HCT116 (cell line): ENCODE data around the gene CADM3. TPM values are rescaled to one million over a fixed set of nuclear protein-coding genes. Genes with fewer than 3 reads are reported as not detected.

ENCODE experiments used
- ATAC-seq: fragments of 200-7000 bp; cut with Tn5 transposase; 2 replicates; pipeline ENCODE4 v1.9.1; 2020; ENCODE audit warnings: mild to moderate bottlenecking, moderate library complexity
- BruUV-seq: library from RNA; stranded (reverse); fragments of 400-500 nt; replicated peaks from 2 replicates; lab custom pipeline; 2021; lab: Mats Ljungman, UMichigan
- CTCF ChIA-PET: fragments of 300-600 bp; sonication (Branson Sonifier 250); formaldehyde crosslinking; loops from one replicate; lab custom pipeline; 2021; ENCODE audit warnings: antibody characterized with exemption; lab: Charles Lee
- POLR2A ChIA-PET: fragments of 300-600, 350-600 bp; sonication (Branson Sonifier 250); formaldehyde crosslinking; loops from one replicate; lab custom pipeline; 2021; ENCODE audit warnings: antibody characterized with exemption; lab: Charles Lee
- RAD21 ChIA-PET, 2 experiments: fragments of 300-600 bp; sonication (Branson Sonifier 250); formaldehyde crosslinking; loops; one replicate each; lab custom pipeline; 2023; ENCODE audit warnings: low total read pairs in 2 of 2; ENCODE audit not compliant: uncharacterized antibody in 2 of 2, unreplicated experiment in 2 of 2, low non-redundant PET in 1 of 2; lab: Charles Lee
- DNase-seq: peaks from one replicate; pipeline ENCODE4 v3.0.0-alpha.2; 2010; ENCODE audit warnings: low read depth, low spot score
- H2AFZ ChIP-seq: fragments of 200-600 bp; shearing (Covaris generic), sonication (generic); 2 replicates; pipeline ENCODE4 v1.6.1; 2017; ENCODE audit warnings: low read depth, mixed run types, mixed read lengths, antibody characterized with exemption, low read length; ENCODE audit not compliant: poor library complexity, severe bottlenecking
- H3K27ac ChIP-seq: 2 replicates; pipeline ENCODE4 v1.5.1; 2012; ENCODE audit warnings: low read depth, low read length
- H3K27me3 ChIP-seq: fragments of 200-600 bp; sonication (generic); 2 replicates; pipeline ENCODE4 v1.6.1; 2016; ENCODE audit warnings: mixed run types, low read length, mixed read lengths; ENCODE audit not compliant: insufficient read depth
- H3K36me3 ChIP-seq, 2 experiments: fragments of 200-500 bp in 1 of 2; fragments of 200-600 bp in 1 of 2; sonication (Bioruptor generic) in 1 of 2; sonication (generic) in 1 of 2; 2 replicates each; pipeline versions ENCODE4 v1.5.1 to v1.6.1; 2014 to 2016; ENCODE audit warnings: low read length in 2 of 2, inconsistent platforms in 1 of 2, mixed read lengths in 1 of 2, mixed run types in 1 of 2; ENCODE audit not compliant: insufficient read depth in 2 of 2, control insufficient read depth in 1 of 2
- H3K4me1 ChIP-seq, 2 experiments: fragments of 200-600 bp in 1 of 2; sonication (generic) in 1 of 2; 2 replicates each; pipeline versions ENCODE4 v1.5.1 to v1.6.1; 2012 to 2017; ENCODE audit warnings: low read length in 2 of 2, inconsistent platforms in 1 of 2, mild to moderate bottlenecking in 1 of 2, mixed read lengths in 1 of 2, mixed run types in 1 of 2, moderate library complexity in 1 of 2; ENCODE audit not compliant: insufficient read depth in 2 of 2, control insufficient read depth in 1 of 2
- H3K4me2 ChIP-seq: fragments of 200-600 bp; sonication (generic); 2 replicates; pipeline ENCODE4 v1.6.1; 2017; ENCODE audit warnings: mixed run types, low read length, mixed read lengths
- H3K4me3 ChIP-seq, 2 experiments: fragments of 200-600 bp in 1 of 2; sonication (generic) in 1 of 2; replicated peaks in 1 of 2; 2 replicates each; pipeline ENCODE4 v1.5.1; 2011 to 2016; ENCODE audit warnings: low read length in 2 of 2, control low read depth in 1 of 2, low read depth in 1 of 2, mild to moderate bottlenecking in 1 of 2, mixed read lengths in 1 of 2, mixed run types in 1 of 2
- H3K79me2 ChIP-seq: fragments of 200-600 bp; sonication (generic); 2 replicates; pipeline ENCODE4 v1.6.1; 2017; ENCODE audit warnings: mild to moderate bottlenecking, mixed run types, low read length, moderate library complexity, mixed read lengths; ENCODE audit not compliant: insufficient read depth
- H3K9ac ChIP-seq: fragments of 200-600 bp; sonication (generic); 2 replicates; pipeline ENCODE4 v1.6.1; 2016; ENCODE audit warnings: low read length, mixed read lengths
- H3K9me2 ChIP-seq: fragments of 200-600 bp; sonication (generic), shearing (Covaris generic); 2 replicates; pipeline ENCODE4 v1.6.1; 2017; ENCODE audit warnings: mixed run types, mild to moderate bottlenecking, moderate library complexity; ENCODE audit not compliant: insufficient read depth
- H3K9me3 ChIP-seq, 2 experiments: fragments of 200-500 bp in 1 of 2; fragments of 200-600 bp in 1 of 2; sonication (Bioruptor generic) in 1 of 2; sonication (generic) in 1 of 2; 2 replicates each; pipeline ENCODE4 v1.6.1; 2014 to 2017; ENCODE audit warnings: low read length in 2 of 2, mixed read lengths in 2 of 2, inconsistent platforms in 1 of 2, low read depth in 1 of 2, mild to moderate bottlenecking in 1 of 2, mixed run types in 1 of 2, moderate library complexity in 1 of 2; ENCODE audit not compliant: control insufficient read depth in 1 of 2, insufficient read depth in 1 of 2
- H4K20me1 ChIP-seq: fragments of 200-600 bp; sonication (generic), shearing (Covaris generic); 2 replicates; pipeline ENCODE4 v1.6.1; 2017; ENCODE audit warnings: mixed run types, mild to moderate bottlenecking, moderate library complexity; ENCODE audit not compliant: insufficient read depth
- CTCF ChIP-seq, 3 experiments: fragments of 200-600 bp in 1 of 3; sonication (generic) in 1 of 3; IDR thresholded peaks in 2 of 3; conservative IDR thresholded peaks in 1 of 3; 2 replicates each; pipeline ENCODE4 v1.5.1; 2012 to 2017; ENCODE audit warnings: low read depth in 2 of 3, low read length in 2 of 3, antibody characterized with exemption in 1 of 3, borderline replicate concordance in 1 of 3, control low read depth in 1 of 3, mild to moderate bottlenecking in 1 of 3, mixed read lengths in 1 of 3, mixed run types in 1 of 3, moderate library complexity in 1 of 3; ENCODE audit not compliant: insufficient read depth in 1 of 3
- RAD21 ChIP-seq: IDR thresholded peaks from 2 replicates; pipeline ENCODE4 v1.6.1; 2012; ENCODE audit warnings: low read depth, mild to moderate bottlenecking
- SRF ChIP-seq: IDR thresholded peaks from 2 replicates; pipeline ENCODE4 v1.6.1; 2012; ENCODE audit warnings: low read depth
- YY1 ChIP-seq: IDR thresholded peaks from 2 replicates; pipeline ENCODE4 v1.6.1; 2011; ENCODE audit warnings: low read length, low read depth, moderate library complexity, mild to moderate bottlenecking; ENCODE audit not compliant: insufficient replicate concordance; ENCODE audit errors: extremely low read depth
- ZBTB33 ChIP-seq: IDR thresholded peaks from 2 replicates; pipeline ENCODE4 v1.6.1; 2011; ENCODE audit warnings: mild to moderate bottlenecking, low read length, moderate library complexity; ENCODE audit not compliant: insufficient replicate concordance; ENCODE audit errors: extremely low read depth
- intact Hi-C: fragments of 100-400 bp; cut with micrococcal nuclease; formaldehyde crosslinking; loops from 2 replicates; pipeline ENCODE4 v1.10.0; 2022
- total RNA-seq: library from RNA; stranded (reverse); gene quantifications from one replicate; pipeline ENCODE4 v1.2.1, GENCODE V29; 2021; ENCODE audit not compliant: unreplicated experiment

The CADM3 gene
- total RNA-seq, 1 experiment from 2014 or later = not detected

DNA sequence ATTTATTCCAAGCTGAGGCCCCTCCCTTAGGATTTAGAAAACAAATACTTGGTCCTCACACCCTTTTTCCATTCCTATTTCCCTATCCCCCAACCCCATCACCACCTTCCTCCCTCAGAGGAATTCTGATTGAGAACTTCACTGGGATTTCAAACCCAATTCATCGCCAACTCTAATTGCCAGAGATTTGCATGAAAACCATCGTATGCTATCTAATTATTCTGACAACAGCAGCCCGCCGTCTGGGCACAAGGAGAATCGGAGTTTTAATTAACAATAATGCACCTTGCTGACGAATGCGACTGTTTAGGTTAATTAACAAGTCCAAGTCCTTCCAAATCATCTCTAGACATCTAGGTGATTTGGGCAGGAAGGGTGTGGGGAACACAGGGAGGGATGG is 37.6 kb downstream of the CADM3 start:
- TF ChIP-seq RAD21 = no peak
- no peak for ATAC-seq

GRCh38 chr1:159211331-159212136 is 40.1 kb downstream of the CADM3 start:
- H4K20me1 ChIP-seq = no peaks in the 10 kb centered on the region
- TF ChIP-seq RAD21 (peak; percentile 83), SRF (no peak), ZBTB33 (no peak), YY1 (peak; percentile 34), CTCF (IDR thresholded peaks at IDR 0.05 in 2 of 3, conservative IDR thresholded peaks at IDR 0.05 in 1 of 3; ENCODE audit: borderline replicate concordance in 1 of 3, insufficient read depth in 1 of 3, low read depth in 2 of 3, low read length in 2 of 3) (peak; percentile 87 to 94 (median 88))
- no peak overlapping the region for H3K27ac ChIP-seq
- ChIA-PET POLR2A (interaction anchor here (0.6 kb wide), 1 partner anchor 188 kb away, joined by 4 read pairs; no protein-coding TSS in a partner anchor), CTCF (interaction anchor here (0.7 to 2.3 kb wide), 10 partner anchors 9 to 796 kb away, joined by 3 to 39 read pairs (median 7); no protein-coding TSS in a partner anchor), RAD21 (interaction anchor here in 1 of 2 experiments (0.6 kb wide), 1 partner anchor 78 kb away, joined by 3 read pairs; no protein-coding TSS in a partner anchor)
- ATAC-seq (peak; percentile 81), DNase-seq (peak; percentile 21)
- H3K27me3 ChIP-seq = peaks cover 15% of the 10 kb centered on the region; the same call in 1 of the 2 replicates
- no TSS peak for BruUV-seq
- no peaks in the 10 kb centered on the region for H3K79me2 ChIP-seq
- H3K9ac ChIP-seq = no peak overlapping the region
- H3K4me1 ChIP-seq = no peaks in the 10 kb centered on the region
- H3K4me2 ChIP-seq = no peak overlapping the region
- H3K9me2 ChIP-seq = no peaks in the 10 kb centered on the region
- H2AFZ ChIP-seq = no peak overlapping the region
- H3K4me3 ChIP-seq = no peak overlapping the region
- H3K9me3 ChIP-seq = no peaks in the 10 kb centered on the region
- no peaks in the 10 kb centered on the region for H3K36me3 ChIP-seq
- intact Hi-C loops = loop anchor here (1.0 to 10.0 kb wide), 4 partner anchors 51 to 793 kb away; no protein-coding TSS in a partner anchor

More for the DNA sequence above, 37.6 kb downstream of the CADM3 start:
- BruUV-seq = no TSS peak
- ChIA-PET CTCF (interaction anchor here (1.2 to 2.6 kb wide), 2 partner anchors 11 to 799 kb away, joined by 5 to 9 read pairs; no protein-coding TSS in a partner anchor), POLR2A (no interaction called here), RAD21 (interaction anchor here in 1 of 2 experiments (0.7 kb wide), 1 partner anchor 590 kb away, joined by 3 read pairs; no protein-coding TSS in a partner anchor)
- no peaks in the 10 kb centered on the region for H3K9me3 ChIP-seq
- H4K20me1 ChIP-seq = no peaks in the 10 kb centered on the region
- no peak for DNase-seq
- no peak overlapping the region for H3K4me2 ChIP-seq
- intact Hi-C loops = no loop called here
- H3K9ac ChIP-seq = no peak overlapping the region
- no peaks in the 10 kb centered on the region for H3K9me2 ChIP-seq
- H3K27ac ChIP-seq = no peak overlapping the region
- no peaks in the 10 kb centered on the region for H3K36me3 ChIP-seq
- H3K27me3 ChIP-seq = peaks cover 26% of the 10 kb centered on the region
- H3K4me3 ChIP-seq = no peak overlapping the region
- no peak overlapping the region for H2AFZ ChIP-seq
- no peaks in the 10 kb centered on the region for H3K4me1 ChIP-seq
- no peaks in the 10 kb centered on the region for H3K79me2 ChIP-seq
